Osteocyte (in vitro differentiated cells): ENCODE data around the gene GNB1. TPM values are rescaled to one million over a fixed set of nuclear protein-coding genes. Genes with fewer than 3 reads are reported as not detected.
"Not testable (repeated sequence)": the region's sequence is repeated elsewhere in the genome, so short reads cannot be mapped to it uniquely, and the experiment has no call there.

Experiments used
- DNase-seq: peaks from one replicate; pipeline ENCODE4 v3.0.0; 2021; ENCODE audit warnings: mixed read lengths; ENCODE audit not compliant: unreplicated experiment; ENCODE audit errors: extremely low spot score
- H3K27ac Mint-ChIP-seq: one replicate; pipeline ENCODE4 v1.8.0; 2021; ENCODE audit warnings: mild to moderate bottlenecking, mixed read lengths; ENCODE audit not compliant: unreplicated experiment
- H3K27me3 Mint-ChIP-seq: one replicate; pipeline ENCODE4 v1.8.0; 2021; ENCODE audit warnings: mixed read lengths; ENCODE audit not compliant: unreplicated experiment
- H3K36me3 Mint-ChIP-seq: one replicate; pipeline ENCODE4 v1.8.0; 2021; ENCODE audit warnings: mixed read lengths; ENCODE audit not compliant: unreplicated experiment
- H3K4me1 Mint-ChIP-seq: one replicate; pipeline ENCODE4 v1.8.0; 2021; ENCODE audit warnings: mixed read lengths; ENCODE audit not compliant: unreplicated experiment
- H3K4me3 Mint-ChIP-seq: one replicate; pipeline ENCODE4 v1.8.0; 2021; ENCODE audit warnings: mild to moderate bottlenecking, moderate library complexity, mixed read lengths; ENCODE audit not compliant: unreplicated experiment
- H3K9me3 Mint-ChIP-seq: one replicate; pipeline ENCODE4 v1.8.0; 2021; ENCODE audit warnings: mixed read lengths; ENCODE audit not compliant: unreplicated experiment
- CTCF ChIP-seq: fragments of 200-600 bp; sonication (generic); IDR thresholded peaks from 2 replicates; pipeline ENCODE4 v1.5.0; 2021; ENCODE audit warnings: antibody characterized with exemption, mild to moderate bottlenecking, moderate library complexity
- total RNA-seq: library from RNA; stranded (reverse); gene quantifications from 2 replicates; pipeline ENCODE4 v1.2.1, GENCODE V29; 2021

Gene GNB1
- total RNA-seq, 1 donor from 2014 or later: 407 TPM

GRCh38 chr1:1867164-1867563, 23.7 kb downstream of the GNB1 start:
- Mint-ChIP-seq H3K27me3 (no peaks in the 10 kb centered on the region), H3K4me3 (no peak overlapping the region), H3K4me1 (peaks cover 38% of the 10 kb centered on the region), H3K27ac (no peak overlapping the region), H3K36me3 (peaks cover 1% of the 10 kb centered on the region), H3K9me3 (no peaks in the 10 kb centered on the region)
- TF ChIP-seq CTCF: no peak
- DNase-seq: no peak

GRCh38 chr1:1862905-1863547, 27.9 kb downstream of the GNB1 start:
- Mint-ChIP-seq H3K36me3 (peaks cover 1% of the 10 kb centered on the region), H3K9me3 (no peaks in the 10 kb centered on the region), H3K27ac (peak overlapping the region; percentile 68), H3K4me3 (no peak overlapping the region), H3K4me1 (peaks cover 67% of the 10 kb centered on the region), H3K27me3 (no peaks in the 10 kb centered on the region)
- TF ChIP-seq CTCF: no peak
- no peak for DNase-seq

GRCh38 chr1:1861761-1862310, 29.1 kb downstream of the GNB1 start:
- not testable (repeated sequence) for H3K4me3 Mint-ChIP-seq, H3K27me3 Mint-ChIP-seq, DNase-seq, H3K9me3 Mint-ChIP-seq, H3K36me3 Mint-ChIP-seq
- Mint-ChIP-seq H3K27ac (peak overlapping the region; percentile 62), H3K4me1 (peaks cover 75% of the 10 kb centered on the region)

- H3K4me1 Mint-ChIP-seq: peaks cover 74% of the 10 kb centered on the region
- H3K9me3 Mint-ChIP-seq: no peaks in the 10 kb centered on the region
- DNase-seq: no peak
- H3K27me3 Mint-ChIP-seq: no peaks in the 10 kb centered on the region
- no peak overlapping the region for H3K4me3 Mint-ChIP-seq
- TF ChIP-seq CTCF: no peak
- no peaks in the 10 kb centered on the region for H3K36me3 Mint-ChIP-seq
- H3K27ac Mint-ChIP-seq: peak overlapping the region; percentile 62
Measured at GRCh38 chr1:1861339-1861730, 29.6 kb downstream of the GNB1 start.

- H3K9me3 Mint-ChIP-seq, H3K27me3 Mint-ChIP-seq, DNase-seq, H3K36me3 Mint-ChIP-seq: not testable (repeated sequence)
- Mint-ChIP-seq H3K4me3 (peak overlapping the region; percentile 72), H3K4me1 (peaks cover 75% of the 10 kb centered on the region), H3K27ac (peak overlapping the region; percentile 99)
Measured at GRCh38 chr1:1859970-1860697, 30.8 kb downstream of the GNB1 start.
